IPS DF 4.7 (cell line): Measurements from ENCODE around the gene AGPAT1.
"Not testable (repeated sequence)": the region's sequence is repeated elsewhere in the genome, so short reads cannot be mapped to it uniquely, and the experiment has no call there.

Source experiments
- DNase-seq: peaks from one replicate; pipeline ENCODE4 v3.0.0-alpha.2; 2013; ENCODE audit warnings: low spot score; ENCODE audit errors: extremely low read depth

Gene AGPAT1

GRCh38 chr6:32186151-32186840 is 10.4 kb upstream of the AGPAT1 start:
- not testable (repeated sequence) for DNase-seq

GRCh38 chr6:32185681-32186131 is 9.8 kb upstream of the AGPAT1 start:
- not testable (repeated sequence) for DNase-seq

GRCh38 chr6:32184084-32184640 is 8.3 kb upstream of the AGPAT1 start, which contains the start of gene AGER:
AGER (minus strand) TSS chr6:32184253; CDS start chr6:32184222, 31 bp downstream.
- no peak for DNase-seq

GRCh38 chr6:32183483-32184083 is 7.7 kb upstream of the AGPAT1 start:
- no peak for DNase-seq

GRCh38 chr6:32183030-32183429 is 7.1 kb upstream of the AGPAT1 start:
- no peak for DNase-seq

GRCh38 chr6:32182555-32182981 is 6.7 kb upstream of the AGPAT1 start:
- no peak for DNase-seq

GRCh38 chr6:32181915-32182529 is 6.1 kb upstream of the AGPAT1 start:
- DNase-seq, result no peak

- no peak for DNase-seq
Observed at GRCh38 chr6:32181148-32181702, 5.3 kb upstream of the AGPAT1 start.

- no peak for DNase-seq
Observed at GRCh38 chr6:32179766-32180405, 4.0 kb upstream of the AGPAT1 start.

- no peak for DNase-seq
Observed at GRCh38 chr6:32178547-32179440, 2.9 kb upstream of the AGPAT1 start.

- peak; percentile 99 for DNase-seq
Observed at GRCh38 chr6:32177788-32178546, 2.1 kb upstream of the AGPAT1 start, which contains the start of gene RNF5. RNF5 (plus strand) TSS chr6:32178405; CDS start chr6:32178512, 107 bp downstream.

- DNase-seq, result no peak
Observed at GRCh38 chr6:32177183-32177787, 1.4 kb upstream of the AGPAT1 start.

- DNase-seq, result no peak
Observed at GRCh38 chr6:32176476-32177182, 745 bp upstream of the AGPAT1 start.

- DNase-seq, result no peak
Observed at GRCh38 chr6:32175322-32175710, 568 bp downstream of the AGPAT1 start.

GRCh38 chr6:32174416-32174815 is 1.5 kb downstream of the AGPAT1 start:
- no peak for DNase-seq

- DNase-seq, result no peak
Observed at GRCh38 chr6:32173051-32173727, 2.7 kb downstream of the AGPAT1 start.

- no peak for DNase-seq
Observed at GRCh38 chr6:32171234-32171633, 4.7 kb downstream of the AGPAT1 start.

GRCh38 chr6:32170294-32170693 is 5.6 kb downstream of the AGPAT1 start:
- no peak for DNase-seq
